HG03025 (cell line): ENCODE data around the gene BMP8B.
"Not testable (repeated sequence)": the region's sequence is repeated elsewhere in the genome, so short reads cannot be mapped to it uniquely, and the experiment has no call there.

Experiments used
- ATAC-seq: cut with Tn5 transposase; IDR thresholded peaks from one replicate; pipeline ENCODE4 v1.9.1; 2021; ENCODE audit warnings: mild to moderate bottlenecking, moderate library complexity; ENCODE audit not compliant: unreplicated experiment, low FRiP score

Gene BMP8B

DNA sequence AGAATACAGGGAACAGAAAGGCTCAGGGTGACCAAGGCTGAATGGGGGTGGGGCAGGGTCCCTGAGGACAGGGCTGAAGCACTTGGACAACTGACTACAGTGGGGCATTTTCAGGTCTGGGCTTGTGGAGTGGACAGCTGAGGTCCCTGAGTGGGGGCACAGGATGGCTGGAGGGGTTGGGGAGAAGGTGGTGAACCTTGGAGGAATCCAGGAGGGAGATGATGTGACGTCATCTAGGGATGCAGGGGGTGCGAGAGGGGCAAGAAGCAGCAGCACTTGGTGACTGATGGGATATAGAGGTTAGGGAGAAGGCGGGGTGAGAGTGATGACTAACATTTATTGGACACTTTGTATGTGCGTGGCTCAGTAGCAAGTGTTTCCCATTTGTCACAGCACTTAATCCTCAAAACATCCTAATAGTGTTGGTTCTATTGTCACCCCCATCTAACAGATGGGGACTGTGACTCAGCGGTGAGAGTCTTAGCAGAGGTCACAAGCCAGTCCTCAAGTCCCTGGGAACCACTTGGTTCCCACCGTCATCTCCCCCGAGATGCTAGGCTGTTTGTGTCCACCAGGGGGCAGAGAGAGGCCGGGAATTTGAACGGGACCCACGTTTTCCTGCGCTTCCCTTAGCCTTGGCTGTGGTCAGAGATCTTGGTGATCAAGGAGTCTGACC is 27.9 kb upstream of the BMP8B start:
- ATAC-seq, result peak; percentile 43

DNA sequence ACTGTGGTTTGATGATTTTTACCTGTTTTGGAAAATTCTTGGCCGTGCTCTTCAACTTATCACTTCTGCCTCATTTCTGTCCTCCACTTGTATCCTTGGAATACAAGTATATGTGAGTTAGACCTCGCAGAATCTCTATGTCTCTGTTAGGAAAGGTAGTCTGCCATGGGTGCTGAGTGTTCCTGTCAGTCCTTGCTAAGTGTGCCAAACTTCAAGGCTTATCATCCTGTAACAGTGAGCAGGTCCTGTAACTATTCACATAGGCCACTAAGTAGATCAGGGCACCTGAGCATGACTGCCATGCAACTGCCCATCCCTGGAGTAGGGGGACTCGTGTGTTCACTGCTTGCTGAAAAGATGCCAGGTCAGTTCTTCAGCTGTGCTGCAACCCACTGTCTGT is 24.2 kb upstream of the BMP8B start:
- no peak for ATAC-seq

DNA sequence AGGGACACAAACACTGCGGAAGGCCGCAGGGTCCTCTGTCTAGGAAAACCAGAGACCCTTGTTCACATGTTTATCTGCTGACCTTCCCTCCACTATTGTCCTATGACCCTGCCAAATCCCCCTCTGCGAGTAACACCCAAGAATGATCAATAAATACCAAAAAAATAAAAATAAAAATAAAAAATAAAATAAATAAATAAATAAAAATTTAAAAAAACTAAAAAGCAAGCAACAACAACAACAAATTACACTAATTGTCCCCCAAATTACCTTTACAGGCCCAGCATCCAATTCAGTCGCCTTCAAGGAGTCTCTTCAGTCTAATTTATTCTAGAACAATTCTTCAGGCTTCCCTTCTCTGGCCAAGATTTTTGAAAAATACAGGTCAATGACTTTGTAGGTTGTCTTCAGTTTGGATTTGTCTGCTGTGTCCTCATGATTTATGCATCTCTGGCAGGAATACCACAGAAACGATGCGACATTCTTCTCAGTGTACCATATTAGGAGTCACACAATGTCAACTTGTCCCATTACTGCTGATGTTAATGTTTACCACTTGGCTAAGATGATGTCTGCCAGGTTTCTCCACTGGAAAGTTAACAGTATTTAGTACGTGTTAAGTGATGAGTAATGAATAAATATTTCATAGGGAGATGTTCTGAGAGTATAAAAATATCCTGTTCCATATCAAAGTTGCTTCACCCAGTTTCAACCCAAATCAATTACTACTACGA is 20.3 kb upstream of the BMP8B start:
- ATAC-seq, result no peak

DNA sequence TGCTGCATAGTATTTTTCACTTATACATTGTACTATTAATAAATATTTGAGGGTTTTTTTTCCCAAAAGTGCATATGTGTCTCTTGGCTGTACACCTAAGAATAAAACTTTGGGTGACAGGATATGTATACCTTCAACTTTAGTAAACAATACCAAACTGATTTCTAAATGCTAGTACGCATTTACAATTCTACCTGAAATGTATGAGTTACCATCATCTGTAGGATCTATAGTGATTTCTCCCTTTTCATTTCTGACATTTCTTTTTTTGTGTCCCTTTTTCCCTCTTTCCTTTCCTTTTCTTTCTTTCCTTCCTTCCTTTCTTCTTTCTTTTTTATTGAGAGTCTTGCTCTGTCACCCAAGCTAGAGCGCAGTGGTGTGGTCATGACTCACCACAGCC is 16.7 kb upstream of the BMP8B start:
- ATAC-seq, result no peak

DNA sequence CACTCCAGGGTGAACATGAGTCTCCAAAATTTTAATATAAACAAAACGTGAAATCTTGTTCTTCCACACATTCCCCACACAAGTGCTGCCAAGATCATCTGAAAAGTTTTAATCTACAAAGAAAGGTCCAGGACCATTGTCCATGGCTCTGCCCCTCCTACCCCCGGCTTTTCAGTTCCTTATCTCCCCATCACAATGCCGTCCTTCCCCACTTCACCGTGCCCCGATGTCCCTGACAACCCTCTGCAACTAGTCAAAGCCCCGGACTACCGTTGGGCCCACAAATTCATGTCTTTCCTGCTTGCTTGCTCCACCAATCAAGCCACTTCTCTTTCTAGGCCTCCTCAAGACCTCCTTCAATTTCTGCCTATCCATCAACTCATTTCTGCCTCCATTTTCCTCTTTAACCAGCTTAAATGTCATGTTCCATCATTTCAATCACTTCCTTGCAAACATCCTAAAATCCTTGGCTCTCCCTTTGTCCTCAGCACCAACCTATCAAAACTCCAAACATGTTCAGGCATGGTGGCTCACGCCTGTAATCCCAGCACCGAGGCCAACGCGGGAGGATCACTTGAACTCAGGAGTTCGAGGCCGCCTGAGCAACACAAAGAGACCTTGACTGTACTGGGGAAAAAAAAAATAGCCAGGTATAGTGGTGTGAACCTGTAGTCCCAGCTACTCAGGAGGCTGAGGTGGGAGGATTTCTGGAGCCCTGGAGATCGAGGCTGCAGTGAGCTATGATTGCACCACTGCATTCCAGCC is 14.0 kb upstream of the BMP8B start:
- no peak for ATAC-seq

DNA sequence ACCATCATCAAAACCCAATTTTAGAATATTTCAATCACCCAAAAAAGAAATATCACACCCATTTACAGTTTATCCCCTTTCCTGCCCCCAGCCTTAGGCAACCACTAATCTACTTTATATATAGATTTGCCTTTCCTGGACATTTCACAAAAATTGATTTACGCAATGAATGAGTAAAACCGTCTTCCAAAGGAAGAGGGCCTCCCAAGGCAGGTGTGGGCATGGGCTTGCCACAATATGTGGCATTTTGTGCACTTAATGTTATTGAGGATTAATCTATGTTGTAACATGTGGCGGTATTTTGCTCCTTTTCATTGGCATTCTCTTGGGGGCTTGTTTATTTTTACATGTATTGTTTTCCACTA is 11.8 kb upstream of the BMP8B start:
- ATAC-seq, result no peak

DNA sequence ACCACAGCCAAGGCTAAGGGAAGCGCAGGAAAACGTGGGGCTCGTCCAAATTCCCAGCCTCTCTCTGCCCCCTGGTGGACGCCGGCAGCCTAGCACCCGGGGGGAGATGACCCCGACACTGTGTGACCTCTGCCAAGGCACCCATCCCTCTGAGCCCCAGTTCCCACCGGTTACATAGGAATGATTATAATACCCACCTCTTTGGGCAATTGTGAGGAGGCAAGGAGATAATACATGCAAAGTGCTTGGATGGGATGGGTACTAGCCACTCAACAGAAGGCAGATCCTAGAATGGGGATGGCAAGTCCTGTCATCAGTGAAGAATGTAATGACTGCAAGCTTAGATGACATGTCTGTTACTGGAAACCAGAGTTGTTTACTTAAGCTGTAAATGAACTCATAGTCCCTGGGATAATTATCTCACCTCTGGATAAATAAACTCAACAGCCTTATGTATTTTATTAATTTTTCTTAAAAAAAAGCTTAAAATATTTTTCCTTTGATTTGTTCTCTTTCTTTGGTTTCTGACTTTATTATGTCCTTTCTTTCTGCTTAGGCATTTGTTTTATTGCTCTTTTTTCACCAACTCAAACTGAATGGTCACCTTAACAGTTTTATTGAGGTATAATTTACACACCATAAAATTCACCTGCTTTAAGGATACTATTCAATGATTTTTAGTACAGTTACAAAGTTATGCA is 11.3 kb upstream of the BMP8B start:
- ATAC-seq, result peak; percentile 70

DNA sequence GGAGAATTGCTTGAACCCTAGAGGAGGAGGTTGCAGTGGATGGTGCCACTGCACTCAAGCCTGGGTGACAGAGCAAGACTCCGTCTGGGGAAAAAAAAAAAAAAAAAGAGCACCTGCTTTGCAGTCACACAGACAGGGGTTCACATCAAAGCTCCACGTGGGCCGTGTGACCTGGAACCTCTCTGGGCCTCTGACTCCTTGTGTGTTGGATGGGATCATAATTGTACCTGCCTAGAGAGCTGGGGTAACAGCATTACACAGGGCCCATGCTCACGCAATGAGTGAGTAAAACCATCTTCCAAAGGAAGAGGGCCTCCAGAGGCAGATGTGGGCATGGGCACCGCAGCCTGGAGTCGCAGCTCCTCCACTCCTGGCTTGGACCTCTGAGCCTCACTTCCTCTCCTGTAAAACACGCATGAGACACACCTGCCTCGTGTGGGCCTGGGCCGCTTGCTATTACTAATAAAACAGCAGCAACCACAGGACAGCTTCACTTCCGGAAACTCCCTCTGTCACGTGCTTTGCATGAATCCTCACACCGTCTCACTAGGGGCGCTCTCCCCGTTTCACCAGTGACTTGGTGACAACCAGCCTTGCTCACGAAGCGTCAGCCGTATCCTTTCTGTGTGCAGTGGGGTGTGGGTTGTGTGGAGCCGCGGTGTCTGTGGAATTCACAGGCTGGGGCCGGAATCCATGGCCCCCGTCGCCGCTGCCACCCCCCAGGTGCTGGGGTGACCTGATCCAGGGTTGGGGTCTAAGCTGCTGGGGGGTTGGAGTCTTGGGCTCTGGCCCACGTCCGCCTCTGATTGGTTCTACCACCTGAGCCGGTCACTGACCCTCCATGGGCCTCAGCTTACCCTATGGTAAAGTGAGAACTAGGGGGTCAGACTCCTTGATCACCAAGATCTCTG is 10.4 kb upstream of the BMP8B start:
- peak; percentile 74 for ATAC-seq

DNA sequence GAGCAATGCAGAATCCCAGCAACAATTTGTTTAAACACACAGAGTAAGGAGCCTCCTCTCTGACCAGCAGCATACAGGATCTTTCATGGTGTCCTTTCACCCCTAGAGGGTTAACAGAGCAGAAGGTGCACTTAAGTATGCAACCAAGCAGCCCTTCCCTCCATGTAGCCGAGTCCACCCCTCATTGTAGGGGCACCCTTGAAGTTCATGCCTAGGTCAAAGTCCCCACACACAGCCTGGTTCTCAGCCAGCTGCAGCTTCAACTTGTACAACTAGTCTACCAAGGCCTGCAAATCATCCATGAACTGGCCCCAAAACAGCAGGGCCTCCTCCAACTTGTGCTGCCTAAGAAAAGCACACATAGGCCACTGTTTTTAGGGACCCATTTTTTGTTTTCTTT is 7.0 kb upstream of the BMP8B start:
- ATAC-seq, result no peak

DNA sequence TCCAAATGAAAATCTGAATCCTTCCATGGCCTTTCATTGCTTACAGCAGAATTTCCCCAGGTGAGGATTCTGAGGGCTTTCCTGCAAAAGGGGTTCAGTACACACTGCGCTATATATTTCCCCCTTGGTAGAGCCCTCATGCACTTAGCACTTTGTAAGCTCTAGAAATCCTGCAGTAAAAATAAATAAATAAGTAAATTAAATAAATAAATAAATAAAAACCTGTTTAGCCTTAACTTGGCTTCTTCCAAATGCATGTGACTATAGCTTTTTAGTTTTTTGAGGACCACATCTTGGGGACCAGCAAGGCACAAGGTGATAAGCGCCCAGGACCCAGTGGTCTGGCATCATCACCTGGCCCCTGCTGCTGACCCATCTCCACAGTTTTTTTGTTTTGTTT is 3.2 kb upstream of the BMP8B start:
- no peak for ATAC-seq

DNA sequence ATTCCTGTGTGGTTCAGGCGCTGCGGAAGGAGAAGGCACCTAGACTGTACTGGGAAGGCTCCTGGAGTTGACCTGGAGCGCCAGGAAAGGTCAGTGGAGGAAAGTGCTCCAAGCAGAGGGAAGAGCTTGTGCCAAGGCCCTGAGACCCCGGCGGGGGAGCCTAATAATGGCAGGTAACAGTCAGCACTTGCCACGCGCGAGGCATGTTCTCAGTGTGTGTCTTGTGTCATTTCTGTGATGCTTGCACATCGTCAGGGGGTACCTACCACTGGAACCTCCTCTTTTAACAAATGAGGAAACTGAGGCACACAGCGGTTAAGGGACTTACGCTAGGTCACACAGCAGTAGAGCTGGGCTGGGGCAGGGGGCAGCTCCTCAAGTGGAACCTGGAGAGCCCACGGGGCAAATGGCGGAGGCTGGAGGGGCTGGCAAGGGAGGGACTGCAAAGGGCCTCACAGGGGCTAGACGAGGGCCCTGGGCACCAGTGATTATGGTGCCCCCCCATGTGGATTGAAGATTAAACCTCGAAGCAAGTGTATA is 976 bp upstream of the BMP8B start:
- peak; percentile 17 for ATAC-seq

DNA sequence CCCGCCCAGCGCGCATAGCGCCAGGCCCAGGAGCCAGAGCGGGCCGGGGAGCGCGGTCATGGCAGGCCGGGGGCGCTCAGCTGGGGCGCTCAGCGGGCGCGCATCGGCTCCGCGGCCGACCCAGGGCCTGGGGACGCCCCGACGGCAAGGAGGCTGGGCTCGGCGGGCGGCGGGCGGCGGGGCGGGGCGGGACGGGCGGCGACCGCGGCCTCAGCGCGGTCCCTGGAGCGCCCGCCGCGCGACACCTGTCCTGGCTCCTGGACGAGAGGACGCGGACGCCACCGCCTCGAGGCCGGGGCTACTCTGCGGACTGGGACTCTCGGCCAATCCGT is 273 bp downstream of the BMP8B start:
- ATAC-seq, result peak; percentile 19

DNA sequence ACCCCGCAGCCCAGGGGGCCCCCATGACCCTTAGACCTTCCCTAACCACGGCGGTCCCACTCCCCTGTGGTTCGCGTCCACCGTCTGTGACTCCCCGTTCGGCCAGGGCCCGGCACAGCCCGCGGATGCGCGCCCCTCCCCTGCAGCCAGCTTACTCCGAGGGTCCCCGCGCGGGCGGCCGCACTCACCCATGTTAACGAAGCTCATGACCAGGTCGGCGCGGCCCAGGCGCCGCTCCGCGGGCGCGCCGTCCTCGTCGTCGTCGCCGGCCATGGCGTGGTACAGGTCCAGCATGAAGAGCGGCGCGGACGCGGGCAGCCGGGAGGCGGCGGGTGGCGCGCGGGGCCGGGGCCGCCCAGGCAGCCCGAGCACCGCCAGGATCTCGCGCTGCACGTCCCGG is 701 bp downstream of the BMP8B start:
- not testable (repeated sequence) for ATAC-seq

DNA sequence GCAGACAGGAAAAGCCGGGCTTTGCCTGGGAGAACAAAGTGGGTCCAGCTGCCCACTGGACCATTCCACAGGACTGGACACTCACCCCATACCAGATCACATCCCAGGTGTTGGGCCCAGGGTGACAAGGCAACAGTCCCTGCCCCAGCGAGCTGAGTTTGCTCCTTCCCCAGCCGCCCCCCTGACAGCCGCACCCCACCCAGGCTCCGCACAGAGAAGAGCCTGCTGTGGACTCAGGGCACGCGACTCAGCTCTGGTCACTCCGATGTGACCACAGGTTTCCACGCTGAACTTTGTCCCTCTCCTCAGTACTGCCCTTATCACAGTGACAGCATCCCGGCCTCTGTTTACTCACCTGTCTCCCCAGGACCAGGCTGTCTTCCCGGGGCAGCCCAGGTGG is 1.2 kb downstream of the BMP8B start:
- ATAC-seq, result no peak

DNA sequence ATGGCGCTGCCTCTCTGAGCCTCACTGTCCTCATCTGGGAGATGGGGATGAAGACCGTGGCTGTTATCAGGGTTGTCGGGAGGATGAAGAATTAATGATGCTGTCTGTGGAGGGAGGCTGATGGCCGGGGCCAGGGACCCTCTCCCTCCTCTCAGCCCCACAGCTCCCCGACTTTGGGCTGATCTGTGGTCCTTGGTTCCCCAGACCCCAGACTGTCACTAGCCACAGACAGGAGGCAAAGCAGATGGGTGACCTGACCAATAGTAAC is 1.6 kb downstream of the BMP8B start:
- not testable (repeated sequence) for ATAC-seq

DNA sequence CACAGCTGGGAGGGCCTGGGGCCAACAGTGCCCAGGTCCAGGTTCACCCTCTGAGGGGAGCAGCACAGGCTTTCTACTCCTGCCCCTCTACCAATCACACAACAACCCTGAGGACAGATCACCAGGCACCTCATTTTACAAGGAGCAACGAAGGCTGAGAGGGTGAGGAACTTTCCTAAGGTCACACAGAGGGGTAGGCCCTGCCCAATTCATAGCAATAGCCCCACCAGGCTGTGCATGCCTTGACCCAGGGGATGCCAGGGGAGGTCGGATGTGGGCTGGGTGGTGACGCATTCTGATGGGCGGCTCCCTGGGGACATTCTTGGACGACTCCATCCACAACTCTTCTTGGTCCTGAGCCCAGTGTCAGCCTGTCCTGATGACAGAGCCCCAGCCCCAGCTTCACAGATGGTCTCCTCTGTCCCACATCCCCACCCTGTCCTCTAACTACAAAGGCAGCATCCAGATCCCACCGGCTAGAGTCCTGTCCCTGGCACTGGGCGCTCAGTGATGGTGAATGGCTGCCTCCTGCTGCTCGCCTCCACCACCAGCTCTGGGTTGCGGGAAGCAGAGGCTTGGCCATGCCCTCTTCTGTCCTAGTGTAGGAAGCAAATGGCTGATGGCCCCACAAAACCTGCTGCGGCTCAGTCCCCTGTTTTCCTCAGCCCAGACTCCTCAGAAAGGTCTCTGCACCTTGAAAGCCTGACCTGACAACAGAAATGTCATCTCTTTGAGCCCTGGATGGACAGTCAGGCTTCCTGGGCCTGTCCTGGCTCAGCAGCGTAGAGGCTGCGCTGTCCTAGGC is 2.2 kb downstream of the BMP8B start:
- not testable (repeated sequence) for ATAC-seq

DNA sequence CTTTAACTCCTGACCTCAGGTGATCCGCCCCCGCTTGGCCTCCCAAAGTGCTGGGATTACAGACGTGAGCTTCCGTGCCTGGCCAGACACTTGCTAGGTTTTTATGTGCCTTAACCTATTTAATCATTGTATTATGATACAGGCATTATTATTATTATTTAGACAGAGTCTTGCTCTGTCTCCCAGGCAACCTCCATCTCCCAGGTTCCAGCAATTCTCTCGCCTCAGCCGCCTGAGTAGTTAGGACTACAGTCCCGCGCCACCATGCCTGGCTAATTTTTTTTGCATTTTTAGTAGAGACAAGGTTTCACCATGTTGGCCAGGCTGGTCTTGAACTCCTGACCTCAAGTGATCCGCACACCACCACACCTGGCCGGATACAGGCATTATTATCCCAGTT is 6.0 kb downstream of the BMP8B start:
- ATAC-seq, result not testable (repeated sequence)

DNA sequence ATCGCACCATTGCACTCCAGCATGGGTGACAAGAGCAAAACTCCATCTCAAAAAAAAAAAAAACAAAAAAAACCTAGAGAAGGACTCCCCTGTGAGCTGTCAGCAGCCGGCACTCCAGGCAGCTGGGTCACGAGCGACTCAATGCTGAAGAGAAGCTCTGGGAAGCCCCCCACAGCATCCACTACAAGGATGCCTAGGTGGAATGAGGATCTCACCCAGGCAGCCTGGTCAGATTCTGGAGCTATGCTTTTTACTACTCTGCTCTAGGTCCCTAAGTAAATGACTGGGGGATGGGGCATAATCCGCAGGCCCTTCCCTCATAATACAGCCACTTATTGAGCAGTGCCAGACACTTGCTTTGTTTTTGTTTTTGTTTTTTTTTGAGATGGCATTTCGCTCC is 6.6 kb downstream of the BMP8B start:
- ATAC-seq, result no peak

DNA sequence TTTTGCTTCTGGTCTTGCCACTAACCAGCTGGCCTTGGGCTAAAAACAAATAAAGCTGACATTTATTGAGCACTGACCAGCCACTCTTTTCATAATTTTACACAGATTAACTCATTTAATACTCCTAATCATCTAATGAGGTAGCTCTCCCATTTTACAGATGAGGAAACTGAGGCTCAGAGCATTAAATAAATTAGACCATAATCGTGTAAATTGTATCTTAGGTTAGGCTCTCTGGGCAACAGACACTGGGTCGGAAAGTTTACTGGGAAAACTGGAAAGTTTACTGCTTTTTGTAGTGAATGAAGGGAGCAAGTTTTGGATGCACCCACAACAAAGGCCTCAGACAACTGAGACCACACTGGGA is 7.3 kb downstream of the BMP8B start:
- ATAC-seq, result no peak
